Left renal pelvis (tissue), 4 donors: ENCODE measurements around the gene ZC3H10. TPM values are rescaled to one million over a fixed set of nuclear protein-coding genes. Genes with fewer than 3 reads are reported as not detected.
"Not testable (repeated sequence)": the region's sequence is repeated elsewhere in the genome, so short reads cannot be mapped to it uniquely, and the experiment has no call there.

ENCODE experiments used
- DNase-seq, 4 donors: peaks; one replicate each; pipeline ENCODE4 v3.0.0-alpha.2; 2013; ENCODE audit warnings: low read depth in 4 of 4, low spot score in 3 of 4
- polyA plus RNA-seq, 4 donors: library from polyadenylated mRNA; unstranded; fragments of 120-200 nt; gene quantifications; one replicate each; pipeline ENCODE4 v1.2.1, GENCODE V29; 2013; ENCODE audit not compliant: insufficient read length in 4 of 4

Gene ZC3H10
- 1 to 10 TPM; 4.7 to 6.5 (median 5.7) TPM for polyA plus RNA-seq

GRCh38 chr12:56117778-56118687 is at the start of gene ZC3H10:
Gene ZC3H10, plus strand, starts transcription at chr12:56118266. Its CDS starts 2,297 bp downstream, at chr12:56120563.
- DNase-seq, result peak; percentile 96 to 99 (median 98)

GRCh38 chr12:56071648-56072047 is 46.4 kb upstream of the ZC3H10 start:
- DNase-seq, result no peak

- no peak for DNase-seq
Measured at GRCh38 chr12:56074396-56074795, 43.7 kb upstream of the ZC3H10 start.

GRCh38 chr12:56077966-56078365 is 40.1 kb upstream of the ZC3H10 start:
- not testable (repeated sequence) for DNase-seq

GRCh38 chr12:56078427-56078826 is 39.6 kb upstream of the ZC3H10 start:
- DNase-seq, result no peak

- DNase-seq, result peak in 1 of 4 donors; percentile 67
Measured at GRCh38 chr12:56078931-56079722, 38.9 kb upstream of the ZC3H10 start.

GRCh38 chr12:56079723-56080555 is 38.1 kb upstream of the ZC3H10 start, which contains the start of gene ERBB3:
Gene ERBB3, plus strand, starts transcription at chr12:56080165. Its CDS starts 136 bp downstream, at chr12:56080301.
- DNase-seq, result peak in 1 of 4 donors; percentile 66

- no peak for DNase-seq
Measured at GRCh38 chr12:56080556-56081138, 37.4 kb upstream of the ZC3H10 start.

- DNase-seq, result no peak
Measured at GRCh38 chr12:56081393-56082347, 36.4 kb upstream of the ZC3H10 start.

GRCh38 chr12:56082382-56082781 is 35.7 kb upstream of the ZC3H10 start:
- DNase-seq, result no peak

- no peak for DNase-seq
Measured at GRCh38 chr12:56082967-56083366, 35.1 kb upstream of the ZC3H10 start.

GRCh38 chr12:56084958-56085543 is 33.0 kb upstream of the ZC3H10 start:
- no peak for DNase-seq

GRCh38 chr12:56086096-56086495 is 32.0 kb upstream of the ZC3H10 start:
- no peak for DNase-seq

- DNase-seq, result no peak
Measured at GRCh38 chr12:56086608-56087007, 31.5 kb upstream of the ZC3H10 start.

- DNase-seq, result no peak
Measured at GRCh38 chr12:56087220-56087619, 30.8 kb upstream of the ZC3H10 start.

GRCh38 chr12:56097738-56098137 is 20.3 kb upstream of the ZC3H10 start:
- no peak for DNase-seq

- DNase-seq, result no peak
Measured at GRCh38 chr12:56098592-56098991, 19.5 kb upstream of the ZC3H10 start.

- DNase-seq, result no peak
Measured at GRCh38 chr12:56099787-56100186, 18.3 kb upstream of the ZC3H10 start.

GRCh38 chr12:56101045-56101444 is 17.0 kb upstream of the ZC3H10 start:
- DNase-seq, result no peak
